Lower leg skin (tissue), 3 donors: ENCODE measurements around the gene CACNA1B.

Experiments
- CTCF ChIP-seq, 3 donors: fragments of 450-650 bp; IDR thresholded peaks; one replicate each; pipeline ENCODE4 v1.5.1; 2016; ENCODE audit warnings: antibody characterized with exemption in 3 of 3, mild to moderate bottlenecking in 3 of 3, moderate library complexity in 2 of 3
- POLR2A ChIP-seq, 2 donors: fragments of 450-650 bp; IDR thresholded peaks; one replicate each; pipeline ENCODE4 v1.6.1; 2016 to 2017; ENCODE audit warnings: antibody characterized with exemption in 2 of 2, mild to moderate bottlenecking in 1 of 2, moderate library complexity in 1 of 2

GRCh38 chr9:137982200-137982599 is 104.6 kb downstream of the CACNA1B start:
- TF ChIP-seq CTCF (IDR thresholded peaks at IDR 0.05), result no peak
- TF ChIP-seq POLR2A (IDR thresholded peaks at IDR 0.05), result no peak
